ENCODE results near the gene NAA25. TPM values are rescaled to one million over a fixed set of nuclear protein-coding genes. Genes with fewer than 3 reads are reported as not detected.

The NAA25 gene
- total RNA-seq, 1 experiment from 2014 or later: 41.0 TPM

- Mint-ChIP-seq H3K4me1 (ENCODE audit: low read depth, unreplicated experiment) (peaks cover 7% of the 10 kb centered on the region), H3K4me3 (ENCODE audit: unreplicated experiment) (no peak overlapping the region), H3K9me3 (ENCODE audit: unreplicated experiment) (no peaks in the 10 kb centered on the region), H3K27ac (ENCODE audit: unreplicated experiment) (no peak overlapping the region), H3K27me3 (ENCODE audit: insufficient read depth, unreplicated experiment) (no peaks in the 10 kb centered on the region), H3K36me3 (ENCODE audit: insufficient read depth, unreplicated experiment) (no peaks in the 10 kb centered on the region)
- no peak overlapping the region for H3K4me3 ChIP-seq (ENCODE audit: low read depth, low read length)
- peaks cover 5% of the 10 kb centered on the region; the same call in 1 of the 2 replicates for H3K4me1 ChIP-seq
- intact Hi-C loops (cut with micrococcal nuclease; ENCODE audit: unreplicated experiment): no loop called here
- H3K27me3 ChIP-seq (replicated peaks; ENCODE audit: control insufficient read depth, insufficient read depth, low read length): no peaks in the 10 kb centered on the region
- DNase-seq: no peak
- BruUV-seq (replicated peaks): no TSS peak
- H3K9me3 ChIP-seq: no peaks in the 10 kb centered on the region
- CTCF ChIA-PET: interaction anchor here (0.7 kb wide), 1 partner anchor 179 kb away, joined by 4 read pairs; no protein-coding TSS in a partner anchor
- no peak for TF ChIP-seq CTCF (IDR thresholded peaks at IDR 0.05; ENCODE audit: insufficient read depth in 1 of 2, low read depth in 1 of 2, low read length in 1 of 2, severe bottlenecking in 1 of 2, unreplicated experiment in 1 of 2)
- POLR2A ChIA-PET: interaction anchor here (0.6 kb wide), 1 partner anchor 141 kb away, joined by 3 read pairs; no protein-coding TSS in a partner anchor
- H3K36me3 ChIP-seq (ENCODE audit: control insufficient read depth, insufficient read depth, low read length): no peaks in the 10 kb centered on the region
Observed at GRCh38 chr12:111991535-111991934, 117.0 kb downstream of the NAA25 start.

GRCh38 chr12:111984820-111985219, 123.8 kb downstream of the NAA25 start:
- H3K27ac Mint-ChIP-seq (ENCODE audit: unreplicated experiment): no peak overlapping the region
- H3K36me3 Mint-ChIP-seq (ENCODE audit: insufficient read depth, unreplicated experiment): no peaks in the 10 kb centered on the region
- Histone ChIP-seq H3K36me3 (ENCODE audit: control insufficient read depth, insufficient read depth, low read length) (no peaks in the 10 kb centered on the region), H3K4me1 (no peaks in the 10 kb centered on the region; the same call in 1 of the 2 replicates), H3K27me3 (replicated peaks; ENCODE audit: control insufficient read depth, insufficient read depth, low read length) (no peaks in the 10 kb centered on the region), H3K9me3 (no peaks in the 10 kb centered on the region), H3K4me3 (ENCODE audit: low read depth, low read length) (no peak overlapping the region)
- CTCF ChIA-PET: no interaction called here
- peaks cover 7% of the 10 kb centered on the region for H3K4me1 Mint-ChIP-seq (ENCODE audit: low read depth, unreplicated experiment)
- no TSS peak for BruUV-seq (replicated peaks)
- H3K27me3 Mint-ChIP-seq (ENCODE audit: insufficient read depth, unreplicated experiment): no peaks in the 10 kb centered on the region
- intact Hi-C loops (cut with micrococcal nuclease; ENCODE audit: unreplicated experiment): no loop called here
- POLR2A ChIA-PET: no interaction called here
- TF ChIP-seq CTCF (IDR thresholded peaks at IDR 0.05; ENCODE audit: insufficient read depth in 1 of 2, low read depth in 1 of 2, low read length in 1 of 2, severe bottlenecking in 1 of 2, unreplicated experiment in 1 of 2): no peak
- H3K9me3 Mint-ChIP-seq (ENCODE audit: unreplicated experiment): no peaks in the 10 kb centered on the region
- DNase-seq: no peak
- H3K4me3 Mint-ChIP-seq (ENCODE audit: unreplicated experiment): no peak overlapping the region

- H3K4me1 Mint-ChIP-seq (ENCODE audit: low read depth, unreplicated experiment): peaks cover 7% of the 10 kb centered on the region
- CTCF ChIA-PET: interaction anchor here (0.6 kb wide), 1 partner anchor 299 kb away, joined by 4 read pairs; no protein-coding TSS in a partner anchor
Observed at GRCh38 chr12:111981987-111982386, 126.6 kb downstream of the NAA25 start.

More at GRCh38 chr12:111981987-111982386, 126.6 kb downstream of the NAA25 start:
- Mint-ChIP-seq H3K4me3 (ENCODE audit: unreplicated experiment) (no peak overlapping the region), H3K36me3 (ENCODE audit: insufficient read depth, unreplicated experiment) (no peaks in the 10 kb centered on the region), H3K9me3 (ENCODE audit: unreplicated experiment) (no peaks in the 10 kb centered on the region), H3K27me3 (ENCODE audit: insufficient read depth, unreplicated experiment) (no peaks in the 10 kb centered on the region), H3K27ac (ENCODE audit: unreplicated experiment) (no peak overlapping the region)
- Histone ChIP-seq H3K27me3 (replicated peaks; ENCODE audit: control insufficient read depth, insufficient read depth, low read length) (no peaks in the 10 kb centered on the region), H3K36me3 (ENCODE audit: control insufficient read depth, insufficient read depth, low read length) (no peaks in the 10 kb centered on the region), H3K9me3 (no peaks in the 10 kb centered on the region), H3K4me3 (ENCODE audit: low read depth, low read length) (no peak overlapping the region), H3K4me1 (no peaks in the 10 kb centered on the region; the same call in 1 of the 2 replicates)
- no TSS peak for BruUV-seq (replicated peaks)
- POLR2A ChIA-PET: no interaction called here
- intact Hi-C loops (cut with micrococcal nuclease; ENCODE audit: unreplicated experiment): no loop called here
- no peak for TF ChIP-seq CTCF (IDR thresholded peaks at IDR 0.05; ENCODE audit: insufficient read depth in 1 of 2, low read depth in 1 of 2, low read length in 1 of 2, severe bottlenecking in 1 of 2, unreplicated experiment in 1 of 2)
- no peak for DNase-seq
